HepG2 (cell line): ENCODE data around the gene NOP14. TPM values are rescaled to one million over a fixed set of nuclear protein-coding genes. Genes with fewer than 3 reads are reported as not detected.

Experiments
- AHDC1 ChIP-seq: sonication (generic); formaldehyde crosslinking; IDR thresholded peaks from 2 replicates; pipeline ENCODE4 v1.5.1; 2020; ENCODE audit warnings: mild to moderate bottlenecking, missing genetic modification reagents, borderline replicate concordance
- ATF7 ChIP-seq, 2 experiments: fragments of 450-650 bp in 1 of 2; sonication (generic) in 1 of 2; formaldehyde crosslinking in 1 of 2; IDR thresholded peaks; 2 replicates each; pipeline versions ENCODE4 v1.4.0 to v1.6.1; 2016 to 2020; ENCODE audit warnings: antibody characterized with exemption in 1 of 2, mild to moderate bottlenecking in 1 of 2, missing genetic modification reagents in 1 of 2
- FOXA1 ChIP-seq, 2 experiments: fragments of 450-650 bp in 1 of 2; sonication (generic) in 1 of 2; formaldehyde crosslinking in 1 of 2; IDR thresholded peaks; 2 replicates each; pipeline versions ENCODE4 v1.4.0 to v1.6.1; 2016 to 2020; ENCODE audit warnings: missing genetic modification reagents in 1 of 2
- HNF1A ChIP-seq, 2 experiments: sonication (generic) in 1 of 2; formaldehyde crosslinking in 1 of 2; IDR thresholded peaks; 2 replicates each; pipeline versions ENCODE4 v1.4.0 to v1.6.1; 2016 to 2020; ENCODE audit warnings: borderline replicate concordance in 1 of 2, low read depth in 1 of 2, mild to moderate bottlenecking in 1 of 2, missing genetic modification reagents in 1 of 2
- HOXD1 ChIP-seq: sonication (generic); formaldehyde crosslinking; IDR thresholded peaks from 2 replicates; pipeline ENCODE4 v1.5.0; 2020; ENCODE audit warnings: missing genetic modification reagents
- NCOR1 ChIP-seq: fragments of 200-600 bp; sonication (generic); IDR thresholded peaks from 2 replicates; pipeline ENCODE4 v1.7.0; 2017; ENCODE audit warnings: antibody characterized with exemption, low read length, borderline replicate concordance
- POGK ChIP-seq: sonication (generic); formaldehyde crosslinking; conservative IDR thresholded peaks from 2 replicates; pipeline ENCODE4 v1.8.0; 2022; ENCODE audit warnings: mild to moderate bottlenecking, moderate library complexity, missing genetic modification reagents
- SALL1 ChIP-seq: sonication (generic); formaldehyde crosslinking; IDR thresholded peaks from 2 replicates; pipeline ENCODE4 v1.8.0; 2022; ENCODE audit warnings: mild to moderate bottlenecking, missing genetic modification reagents
- SALL2 ChIP-seq: sonication (generic); formaldehyde crosslinking; IDR thresholded peaks from 2 replicates; pipeline ENCODE4 v1.8.1; 2023; ENCODE audit warnings: mild to moderate bottlenecking, missing genetic modification reagents, inconsistent platforms
- TBX2 ChIP-seq: sonication (generic); formaldehyde crosslinking; IDR thresholded peaks from 2 replicates; pipeline ENCODE4 v1.5.0; 2020; ENCODE audit warnings: missing genetic modification reagents, mild to moderate bottlenecking, borderline replicate concordance
- ZGPAT ChIP-seq: IDR thresholded peaks from 2 replicates; pipeline ENCODE4 v1.6.1; 2016; ENCODE audit warnings: mild to moderate bottlenecking
- ZNF180 ChIP-seq: sonication (generic); formaldehyde crosslinking; IDR thresholded peaks from 2 replicates; pipeline ENCODE4 v1.4.0; 2020; ENCODE audit warnings: low read depth, missing genetic modification reagents, borderline replicate concordance
- polyA plus RNA-seq, 8 experiments: library from polyadenylated mRNA; depleted of rRNA in 3 of 8; stranded (reverse) in 7 of 8; unstranded in 1 of 8; fragments of >200 nt; fragmentation: Illumina TruSeq in 4 of 8; extraction: Trizol in 4 of 8; gene quantifications; 2 replicates each; pipeline versions ENCODE4 v1.2.1 to v1.2.3, GENCODE V29; 2011 to 2016; ENCODE audit warnings: low read depth in 4 of 8, missing spikeins in 1 of 8, mixed read lengths in 1 of 8; ENCODE audit not compliant: insufficient read depth in 1 of 8
- total RNA-seq, 5 experiments: library from RNA; depleted of rRNA; stranded (reverse); fragments of >200 nt; fragmentation: Illumina TruSeq; extraction: Trizol; gene quantifications; 2 replicates each; pipeline ENCODE4 v1.2.3, GENCODE V29; 2016; ENCODE audit warnings: low read depth in 1 of 5

NOP14 gene
- total and polyA plus RNA-seq, 2 of the 13 experiments (the other 11 are each of a cell fraction or from before 2014, with no cell fraction given), result 6.9 to 47.9 TPM

- 0 out of 2 replicates have a peak, but pooled peaks have one; percentile 35 for TF ChIP-seq AHDC1
- no peak for TF ChIP-seq FOXA1 (IDR thresholded peaks at IDR 0.05)
- no peak for TF ChIP-seq FOXA1 (CRISPR knock-in tag; IDR thresholded peaks at IDR 0.05)
- TF ChIP-seq SALL2 (CRISPR knock-in tag), result no peak
- TF ChIP-seq TBX2 (CRISPR knock-in tag), result peak; percentile 36; the same call in 1 of the 2 replicates
- no peak for TF ChIP-seq POGK (CRISPR knock-in tag)
- TF ChIP-seq HNF1A (IDR thresholded peaks at IDR 0.05; ENCODE audit: low read depth), result no peak
- TF ChIP-seq HNF1A (CRISPR knock-in tag; IDR thresholded peaks at IDR 0.05; ENCODE audit: borderline replicate concordance), result no peak
- TF ChIP-seq ATF7 (IDR thresholded peaks at IDR 0.05), result no peak
- TF ChIP-seq ATF7 (CRISPR knock-in tag; IDR thresholded peaks at IDR 0.05), result no peak
- peak; percentile 54; the same call in 1 of the 2 replicates for TF ChIP-seq ZGPAT (CRISPR knock-in tag)
- TF ChIP-seq SALL1, result peak; percentile 22; the same call in 1 of the 2 replicates
- no peak for TF ChIP-seq ZNF180 (CRISPR knock-in tag)
- no peak for TF ChIP-seq HOXD1 (CRISPR knock-in tag)
- TF ChIP-seq NCOR1, result peak; percentile 59; the same call in 1 of the 2 replicates
Measured at GRCh38 chr4:3009422-3009821, 46.2 kb upstream of the NOP14 start (continued).
